Spleen (tissue), 11 donors: Measurements from ENCODE around the gene TMEM139. TPM values are rescaled to one million over a fixed set of nuclear protein-coding genes. Genes with fewer than 3 reads are reported as not detected.

ENCODE experiments used
- DNase-seq: peaks from one replicate; pipeline ENCODE4 v3.0.0-alpha.2; 2020
- H3K27ac ChIP-seq, 8 donors: fragments of 200-600 bp; sonication (generic) in 7 of 8; 1 replicate in 4 of 8; 2 replicates in 4 of 8; pipeline versions ENCODE4 v1.5.0 to v1.8.0; 2016 to 2021; ENCODE audit warnings: inconsistent platforms in 4 of 8, mild to moderate bottlenecking in 4 of 8, moderate library complexity in 1 of 8
- H3K27me3 ChIP-seq, 7 donors: fragments of 200-600 bp; sonication (generic) in 6 of 7; replicated peaks in 1 of 7; 1 replicate in 4 of 7; 2 replicates in 3 of 7; pipeline versions ENCODE4 v1.5.0 to v1.8.0; 2016 to 2021; ENCODE audit warnings: inconsistent platforms in 3 of 7, mild to moderate bottlenecking in 1 of 7
- H3K36me3 ChIP-seq, 6 donors: fragments of 200-600 bp; sonication (generic) in 5 of 6; 1 replicate in 4 of 6; 2 replicates in 2 of 6; pipeline versions ENCODE4 v1.5.0 to v1.8.0; 2016 to 2021; ENCODE audit warnings: inconsistent platforms in 2 of 6
- H3K4me1 ChIP-seq, 6 donors: fragments of 200-600 bp; sonication (generic) in 5 of 6; 1 replicate in 3 of 6; 2 replicates in 3 of 6; pipeline versions ENCODE4 v1.5.0 to v1.8.0; 2016 to 2021; ENCODE audit warnings: inconsistent platforms in 3 of 6
- H3K4me3 ChIP-seq, 8 donors: fragments of 200-600 bp; sonication (generic) in 7 of 8; 1 replicate in 4 of 8; 2 replicates in 4 of 8; pipeline versions ENCODE4 v1.5.0 to v1.8.0; 2016 to 2021; ENCODE audit warnings: inconsistent platforms in 4 of 8, mild to moderate bottlenecking in 4 of 8, moderate library complexity in 2 of 8
- H3K9me3 ChIP-seq, 8 donors: fragments of 200-600 bp; sonication (generic) in 7 of 8; 1 replicate in 4 of 8; 2 replicates in 4 of 8; pipeline versions ENCODE4 v1.5.0 to v1.8.0; 2016 to 2021; ENCODE audit warnings: inconsistent platforms in 4 of 8
- POLR2A ChIP-seq, 3 donors: fragments of 450-650 bp; IDR thresholded peaks; one replicate each; pipeline ENCODE4 v1.5.1; 2017; ENCODE audit warnings: antibody characterized with exemption in 3 of 3, mild to moderate bottlenecking in 1 of 3
- POLR2AphosphoS5 ChIP-seq, 3 donors: sonication (generic); formaldehyde crosslinking; IDR thresholded peaks; one replicate each; pipeline ENCODE4 v1.5.1; 2017; ENCODE audit warnings: antibody characterized with exemption in 3 of 3
- WGBS, 5 donors: extraction: QIAGEN DNeasy Blood & Tissue Kit in 3 of 5; methylation state at CpG; one replicate each; pipeline versions ENCODE4 v1.1.5 to v1.1.7; 2013 to 2018; 5-methylcytosine and 5-hydroxymethylcytosine counted together
- intact Hi-C: fragments of 100-400 bp; cut with DNase I; formaldehyde crosslinking; loops from one replicate; pipeline ENCODE4 v1.15.0; 2023; ENCODE audit warnings: low total_unique reads
- polyA plus RNA-seq, 3 donors: library from polyadenylated mRNA; stranded (reverse); fragments of 200-250 nt; gene quantifications; one replicate each; pipeline ENCODE4 v1.2.1, GENCODE V29; 2013
- total RNA-seq, 7 donors: library from RNA; depleted of rRNA in 3 of 7; stranded (reverse); fragments of >200 nt in 3 of 7; fragmentation: NEBNext Ultra II Directional in 4 of 7; extraction: Animal tissue kit (Norgen Biotek cat#: 25700) in 4 of 7; gene quantifications; one replicate each; pipeline versions ENCODE4 v1.1.0 to v1.2.1, GENCODE V29; 2016 to 2021
- TF ChIP-seq, protein P1 (sequence below), 11 experiments: fragments of 200-600 bp in 7 of 11; fragments of 450-650 bp in 4 of 11; sonication (generic) in 4 of 11; IDR thresholded peaks in 8 of 11; conservative IDR thresholded peaks in 3 of 11; 1 replicate in 7 of 11; 2 replicates in 4 of 11; pipeline versions ENCODE4 v1.4.0 to v1.8.0; 2016 to 2021; ENCODE audit warnings: antibody characterized with exemption in 11 of 11, inconsistent platforms in 4 of 11, mild to moderate bottlenecking in 1 of 11
- donor health status: healthy with polysubstance abuse.
- donor health status: DM: no; HTN: no; CAD: no; lungs with moderate emphysema.
- donor health status: DM: no; HTN: no; CAD: no.
- donor health status: Bipolar disorder and iron deficiency.
- donor health status: healthy.
- donor health status: DM: no; HTN: no; CAD: no.
- donor health status: DM: yes; HTN: yes; CAD: no.

The TMEM139 gene
- total and polyA plus RNA-seq, 10 donors = 0.52 to 2.3 (median 1.1) TPM

GRCh38 chr7:143300959-143301935 lies 16.5 kb downstream of the TMEM139 start:
- Histone ChIP-seq H3K4me1 (peaks cover 0 to 61% (median 23%) of the 10 kb centered on the region in 6 donors), H3K36me3 (peaks cover 6 to 100% (median 85%) of the 10 kb centered on the region in 6 donors), H3K4me3 (peak overlapping the region in 1 of 8 donors; percentile 1), H3K27me3 (no peaks in the 10 kb centered on the region), H3K9me3 (no peaks in the 10 kb centered on the region), H3K27ac (peak overlapping the region in 6 of 8 donors; percentile 18 to 84 (median 72))
- DNase-seq = no peak
- 43 to 64% (median 52%) methylated on average over 8 of the region's 8 CpGs for whole genome bisulfite sequencing, 5 donors
- TF ChIP-seq, protein P1, sequence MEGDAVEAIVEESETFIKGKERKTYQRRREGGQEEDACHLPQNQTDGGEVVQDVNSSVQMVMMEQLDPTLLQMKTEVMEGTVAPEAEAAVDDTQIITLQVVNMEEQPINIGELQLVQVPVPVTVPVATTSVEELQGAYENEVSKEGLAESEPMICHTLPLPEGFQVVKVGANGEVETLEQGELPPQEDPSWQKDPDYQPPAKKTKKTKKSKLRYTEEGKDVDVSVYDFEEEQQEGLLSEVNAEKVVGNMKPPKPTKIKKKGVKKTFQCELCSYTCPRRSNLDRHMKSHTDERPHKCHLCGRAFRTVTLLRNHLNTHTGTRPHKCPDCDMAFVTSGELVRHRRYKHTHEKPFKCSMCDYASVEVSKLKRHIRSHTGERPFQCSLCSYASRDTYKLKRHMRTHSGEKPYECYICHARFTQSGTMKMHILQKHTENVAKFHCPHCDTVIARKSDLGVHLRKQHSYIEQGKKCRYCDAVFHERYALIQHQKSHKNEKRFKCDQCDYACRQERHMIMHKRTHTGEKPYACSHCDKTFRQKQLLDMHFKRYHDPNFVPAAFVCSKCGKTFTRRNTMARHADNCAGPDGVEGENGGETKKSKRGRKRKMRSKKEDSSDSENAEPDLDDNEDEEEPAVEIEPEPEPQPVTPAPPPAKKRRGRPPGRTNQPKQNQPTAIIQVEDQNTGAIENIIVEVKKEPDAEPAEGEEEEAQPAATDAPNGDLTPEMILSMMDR (IDR thresholded peaks at IDR 0.05 in 8 of 11, conservative IDR thresholded peaks at IDR 0.05 in 3 of 11) = no peak
- TF ChIP-seq POLR2AphosphoS5 (IDR thresholded peaks at IDR 0.05) (no peak), POLR2A (IDR thresholded peaks at IDR 0.05) (no peak)
- intact Hi-C loops = loop anchor here (5.0 kb wide), 1 partner anchor 59 kb away; no protein-coding TSS in a partner anchor

DNA sequence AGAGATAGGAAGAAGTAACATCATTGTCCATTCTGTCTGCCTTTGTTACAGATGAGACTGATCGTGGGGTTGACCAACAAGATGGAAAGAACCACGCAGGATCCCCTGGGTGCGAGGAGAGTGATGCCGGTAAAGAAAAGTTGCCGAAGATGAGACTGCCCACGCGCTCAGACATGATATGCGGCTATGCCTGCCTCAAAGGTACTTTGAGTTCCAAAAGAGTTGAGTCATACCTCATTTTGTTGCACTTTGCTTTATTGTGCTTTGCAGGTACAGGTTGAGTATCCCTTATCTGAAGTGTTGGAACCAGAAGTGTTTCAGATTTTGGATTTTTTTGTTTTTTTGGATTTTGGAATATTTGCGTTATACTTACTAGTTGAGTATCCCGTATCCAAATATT lies 19.0 kb downstream of the TMEM139 start:
- peaks cover 2 to 100% (median 88%) of the 10 kb centered on the region in 6 donors for H3K36me3 ChIP-seq
- 94 to 98% (median 98%) methylated on average over 10 of the region's 10 CpGs for WGBS, 5 donors
- no peak for TF ChIP-seq POLR2A (IDR thresholded peaks at IDR 0.05)
- H3K27ac ChIP-seq = no peak overlapping the region
- H3K4me3 ChIP-seq = no peak overlapping the region
- H3K9me3 ChIP-seq = no peaks in the 10 kb centered on the region
- no peaks in the 10 kb centered on the region for H3K27me3 ChIP-seq
- H3K4me1 ChIP-seq = peaks cover 0 to 50% (median 15%) of the 10 kb centered on the region in 6 donors
- intact Hi-C loops = loop anchor here (5.0 kb wide), 1 partner anchor 61 kb away; no protein-coding TSS in a partner anchor
- no peak for DNase-seq

- no peak for DNase-seq
- 88 to 94% (median 90%) methylated on average over 6 of the region's 6 CpGs for WGBS, 5 donors
Observed at GRCh38 chr7:143304938-143305337, 20.2 kb downstream of the TMEM139 start.

GRCh38 chr7:143305423-143306070 lies 20.8 kb downstream of the TMEM139 start:
- H3K9me3 ChIP-seq = no peaks in the 10 kb centered on the region
- H3K27ac ChIP-seq = peak overlapping the region in 1 of 8 donors; percentile 28
- peaks cover 2 to 93% (median 76%) of the 10 kb centered on the region in 6 donors for H3K36me3 ChIP-seq
- DNase-seq = peak; percentile 90
- peaks cover 0 to 39% (median 10%) of the 10 kb centered on the region in 6 donors for H3K4me1 ChIP-seq
- H3K4me3 ChIP-seq = no peak overlapping the region
- WGBS, 5 donors = 67 to 81% (median 72%) methylated on average over 10 of the region's 10 CpGs
- no peaks in the 10 kb centered on the region for H3K27me3 ChIP-seq
- TF ChIP-seq POLR2AphosphoS5 (IDR thresholded peaks at IDR 0.05) (peak in 2 of 3 donors; percentile 37 to 42), POLR2A (IDR thresholded peaks at IDR 0.05) (no peak)
- TF ChIP-seq, protein P1 (IDR thresholded peaks at IDR 0.05 in 8 of 11, conservative IDR thresholded peaks at IDR 0.05 in 3 of 11) = peak; percentile 36 to 80 (median 63)
- intact Hi-C loops = no loop called here

More at GRCh38 chr7:143304938-143305337, 20.2 kb downstream of the TMEM139 start:
- Histone ChIP-seq H3K4me1 (peaks cover 0 to 39% (median 11%) of the 10 kb centered on the region in 6 donors), H3K27me3 (no peaks in the 10 kb centered on the region), H3K27ac (peak overlapping the region in 1 of 8 donors; percentile 28), H3K36me3 (peaks cover 2 to 99% (median 82%) of the 10 kb centered on the region in 6 donors), H3K4me3 (no peak overlapping the region), H3K9me3 (no peaks in the 10 kb centered on the region)
- TF ChIP-seq, protein P1 (IDR thresholded peaks at IDR 0.05 in 8 of 11, conservative IDR thresholded peaks at IDR 0.05 in 3 of 11) = no peak
- TF ChIP-seq POLR2AphosphoS5 (IDR thresholded peaks at IDR 0.05) = no peak
- intact Hi-C loops = loop anchor here (5.0 kb wide), 1 partner anchor 63 kb away; no protein-coding TSS in a partner anchor
